Ovary (tissue), 3 donors: Measurements from ENCODE around the gene BICRA.

Source experiments
- EP300 ChIP-seq: sonication (generic); formaldehyde crosslinking; IDR thresholded peaks from one replicate; pipeline ENCODE4 v1.6.1; 2017; ENCODE audit warnings: antibody characterized with exemption
- POLR2A ChIP-seq: fragments of 450-650 bp; IDR thresholded peaks from one replicate; pipeline ENCODE4 v1.6.1; 2017; ENCODE audit warnings: antibody characterized with exemption, mild to moderate bottlenecking, moderate library complexity
- TF ChIP-seq, protein P1 (sequence below), 3 donors: fragments of 450-650 bp in 2 of 3; fragments of 200-600 bp in 1 of 3; IDR thresholded peaks; one replicate each; pipeline versions ENCODE4 v1.5.1 to v1.8.0; 2016 to 2022; ENCODE audit warnings: antibody characterized with exemption in 3 of 3, mild to moderate bottlenecking in 1 of 3
- donor health status: DM: no; HTN: no; CAD: no.

DNA sequence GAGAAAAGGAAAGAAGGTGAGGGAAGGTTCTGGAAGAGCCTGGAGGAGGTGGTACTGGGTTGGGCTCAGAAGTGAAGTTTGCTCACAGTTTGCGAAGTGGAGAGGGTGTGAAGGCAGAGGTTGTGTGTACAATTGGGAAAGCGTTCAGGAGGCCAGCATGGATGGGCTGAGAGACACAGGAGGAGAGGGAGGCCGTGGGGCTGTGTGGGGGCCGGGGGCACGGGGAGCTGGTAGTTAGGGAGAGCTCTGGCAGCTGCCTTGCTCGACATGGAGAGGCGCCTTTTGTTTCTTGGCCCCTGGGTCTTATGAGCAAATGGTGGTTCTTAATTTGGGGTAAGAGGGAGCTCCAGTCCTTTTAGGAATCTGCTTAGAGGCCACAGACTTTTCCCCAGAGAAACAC is 16.7 kb downstream of the BICRA start:
- TF ChIP-seq, protein P1, sequence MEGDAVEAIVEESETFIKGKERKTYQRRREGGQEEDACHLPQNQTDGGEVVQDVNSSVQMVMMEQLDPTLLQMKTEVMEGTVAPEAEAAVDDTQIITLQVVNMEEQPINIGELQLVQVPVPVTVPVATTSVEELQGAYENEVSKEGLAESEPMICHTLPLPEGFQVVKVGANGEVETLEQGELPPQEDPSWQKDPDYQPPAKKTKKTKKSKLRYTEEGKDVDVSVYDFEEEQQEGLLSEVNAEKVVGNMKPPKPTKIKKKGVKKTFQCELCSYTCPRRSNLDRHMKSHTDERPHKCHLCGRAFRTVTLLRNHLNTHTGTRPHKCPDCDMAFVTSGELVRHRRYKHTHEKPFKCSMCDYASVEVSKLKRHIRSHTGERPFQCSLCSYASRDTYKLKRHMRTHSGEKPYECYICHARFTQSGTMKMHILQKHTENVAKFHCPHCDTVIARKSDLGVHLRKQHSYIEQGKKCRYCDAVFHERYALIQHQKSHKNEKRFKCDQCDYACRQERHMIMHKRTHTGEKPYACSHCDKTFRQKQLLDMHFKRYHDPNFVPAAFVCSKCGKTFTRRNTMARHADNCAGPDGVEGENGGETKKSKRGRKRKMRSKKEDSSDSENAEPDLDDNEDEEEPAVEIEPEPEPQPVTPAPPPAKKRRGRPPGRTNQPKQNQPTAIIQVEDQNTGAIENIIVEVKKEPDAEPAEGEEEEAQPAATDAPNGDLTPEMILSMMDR (IDR thresholded peaks at IDR 0.05), result no peak
- TF ChIP-seq POLR2A (no peak), EP300 (no peak)
